ENCODE measurements around the gene ARHGEF1.

DNA sequence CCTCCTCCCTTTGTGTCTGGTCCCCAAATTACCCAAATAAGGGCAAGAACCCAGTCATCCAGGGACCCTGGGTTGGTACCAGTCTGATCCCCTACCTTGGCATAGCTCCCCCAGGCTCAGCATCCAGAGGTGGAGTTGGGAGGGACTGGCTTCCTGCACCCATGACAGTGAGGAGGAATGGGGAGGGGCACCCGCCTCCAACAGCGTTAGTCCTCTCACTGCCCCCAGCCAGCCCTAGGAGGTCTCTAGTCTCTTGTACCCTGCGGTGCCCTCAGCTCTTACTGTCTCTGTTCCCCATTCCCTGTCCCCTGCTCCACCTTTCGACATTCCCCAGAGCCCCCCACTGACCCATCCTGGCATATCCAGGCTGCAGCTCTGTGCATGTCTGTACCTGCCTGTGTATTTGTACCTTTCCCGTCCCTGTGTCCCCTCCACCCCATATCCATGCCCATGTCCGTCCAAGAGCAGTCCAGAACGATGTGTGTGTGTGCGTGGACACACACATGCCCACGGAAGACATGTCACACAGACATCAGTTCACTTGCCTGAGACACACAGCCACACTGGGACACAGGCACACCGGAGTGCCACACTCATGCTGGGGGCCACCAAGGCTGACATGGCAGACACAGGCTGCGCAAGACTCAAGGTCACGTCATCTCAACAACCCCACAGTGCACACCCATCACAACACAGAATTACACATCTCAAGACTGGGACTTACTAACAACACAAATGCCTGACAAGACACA, 27.4 kb downstream of the ARHGEF1 start:
- TF ChIP-seq CTCF (conservative IDR thresholded peaks at IDR 0.05 in 1 of 2, IDR thresholded peaks at IDR 0.05 in 1 of 2; ENCODE audit: extremely low read depth in 1 of 2, insufficient read depth in 1 of 2, low read depth in 1 of 2, low read length in 2 of 2) (no peak), EZH2 (IDR thresholded peaks at IDR 0.05; ENCODE audit: borderline replicate concordance, low read length) (no peak)
